ENCODE measurements around the gene WWC2. TPM values are rescaled to one million over a fixed set of nuclear protein-coding genes. Genes with fewer than 3 reads are reported as not detected.
A peak's percentile ranks its signal among the peaks of the same experiment; 100 is the strongest.

WWC2 gene
- total RNA-seq, 2 donors from 2014 or later: 5.3 to 6.3 TPM

- ATAC-seq: no peak
Observed at GRCh38 chr4:183223053-183223452, 124.0 kb downstream of the WWC2 start.

DNA sequence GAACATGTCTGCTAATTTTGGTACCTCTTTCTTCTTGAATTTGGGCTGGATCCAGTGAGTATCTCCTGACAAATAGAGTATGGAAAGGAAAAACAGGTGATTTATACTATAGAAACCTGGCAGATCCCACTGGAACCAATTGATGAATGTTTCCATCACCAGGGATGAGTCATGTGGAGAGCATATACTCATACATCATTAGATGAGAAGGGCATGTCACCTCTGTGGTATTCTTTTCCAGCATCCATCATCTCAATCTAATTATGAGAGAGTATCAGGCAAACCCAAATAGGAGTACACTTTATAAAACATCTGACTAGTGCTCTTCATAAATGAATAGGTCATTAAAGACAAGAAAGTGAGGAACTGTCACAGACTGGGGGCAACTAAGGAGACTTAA is 130.3 kb downstream of the WWC2 start:
- no peak for DNase-seq
- intact Hi-C loops (cut with DNase I, micrococcal nuclease): no loop called here
- no peak for ATAC-seq

More at GRCh38 chr4:183223053-183223452, 124.0 kb downstream of the WWC2 start:
- DNase-seq: no peak
- intact Hi-C loops (cut with DNase I, micrococcal nuclease): no loop called here

GRCh38 chr4:183240581-183241321 is 141.7 kb downstream of the WWC2 start:
- ATAC-seq (peak; percentile 60), DNase-seq (no peak)
- intact Hi-C loops (cut with DNase I, micrococcal nuclease): no loop called here

- ATAC-seq (no peak), DNase-seq (no peak)
- intact Hi-C loops (cut with DNase I, micrococcal nuclease): no loop called here
Observed at GRCh38 chr4:183241322-183241640, 142.2 kb downstream of the WWC2 start.

DNA sequence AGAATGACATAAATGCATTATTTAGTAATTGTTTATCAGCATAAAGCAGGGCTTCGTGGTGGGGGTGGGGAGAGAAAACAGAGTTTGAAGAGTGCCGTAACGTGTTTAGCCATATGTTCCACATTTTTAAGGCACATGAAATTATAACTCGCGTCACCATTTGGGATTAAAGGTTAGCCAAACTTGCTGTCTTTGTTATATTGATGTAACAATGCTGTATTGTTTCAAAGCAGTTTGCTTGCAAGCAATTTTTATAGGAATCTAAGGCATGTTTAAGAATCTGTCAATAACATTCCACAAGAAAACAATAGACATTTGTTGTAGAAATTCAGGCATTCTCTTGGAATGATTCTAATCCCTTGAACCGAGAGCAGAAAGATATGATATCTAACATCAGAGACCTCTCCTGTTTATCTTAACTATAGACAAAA is 142.7 kb downstream of the WWC2 start:
- no peak for DNase-seq
- ATAC-seq: no peak
- intact Hi-C loops (cut with DNase I, micrococcal nuclease): no loop called here

DNA sequence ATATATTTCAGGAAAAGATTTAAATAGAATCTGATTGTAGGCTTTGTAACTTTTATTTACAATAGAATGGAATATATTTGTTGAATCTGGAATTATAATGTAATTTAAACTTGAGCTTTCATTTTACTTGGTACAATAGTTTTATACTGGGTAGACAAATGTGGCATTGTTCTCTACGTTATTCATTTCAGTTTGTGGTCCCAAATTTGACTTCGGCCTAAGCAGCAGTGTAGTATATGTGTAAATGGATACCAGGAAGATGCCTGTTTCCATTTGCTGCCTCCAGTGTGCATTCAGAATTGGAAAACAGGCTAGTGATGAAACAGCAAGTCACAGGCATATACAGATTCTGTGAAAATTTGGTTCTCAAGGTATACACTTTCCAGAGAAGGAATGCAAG is 143.2 kb downstream of the WWC2 start:
- no peak for DNase-seq
- intact Hi-C loops (cut with DNase I, micrococcal nuclease): no loop called here
- no peak for ATAC-seq

DNA sequence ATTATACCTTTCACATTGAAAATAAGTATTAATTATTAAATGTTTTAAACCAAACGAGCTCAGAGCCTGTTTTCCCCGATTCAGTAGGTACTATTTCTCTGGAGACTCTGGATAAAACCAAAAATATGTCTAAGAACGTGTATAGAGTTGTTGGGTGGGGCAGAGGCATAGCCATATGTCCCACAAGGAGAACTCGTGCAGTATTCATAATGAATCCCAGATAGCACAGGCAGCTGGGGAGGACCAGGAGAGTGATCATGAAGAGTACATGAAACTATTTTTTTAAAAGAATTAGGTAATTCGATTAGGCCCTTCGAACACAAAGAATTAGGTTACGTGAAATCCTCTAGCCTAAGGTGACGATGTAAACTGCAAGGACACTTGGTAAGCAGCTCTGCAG is 145.0 kb downstream of the WWC2 start:
- intact Hi-C loops (cut with DNase I, micrococcal nuclease): no loop called here
- DNase-seq (no peak), ATAC-seq (no peak)

GRCh38 chr4:183244506-183244905 is 145.4 kb downstream of the WWC2 start:
- intact Hi-C loops (cut with DNase I, micrococcal nuclease): no loop called here
- DNase-seq (no peak), ATAC-seq (no peak)

- no peak for ATAC-seq
- intact Hi-C loops (cut with DNase I, micrococcal nuclease): no loop called here
Observed at GRCh38 chr4:183248201-183248600, 149.1 kb downstream of the WWC2 start.

DNA sequence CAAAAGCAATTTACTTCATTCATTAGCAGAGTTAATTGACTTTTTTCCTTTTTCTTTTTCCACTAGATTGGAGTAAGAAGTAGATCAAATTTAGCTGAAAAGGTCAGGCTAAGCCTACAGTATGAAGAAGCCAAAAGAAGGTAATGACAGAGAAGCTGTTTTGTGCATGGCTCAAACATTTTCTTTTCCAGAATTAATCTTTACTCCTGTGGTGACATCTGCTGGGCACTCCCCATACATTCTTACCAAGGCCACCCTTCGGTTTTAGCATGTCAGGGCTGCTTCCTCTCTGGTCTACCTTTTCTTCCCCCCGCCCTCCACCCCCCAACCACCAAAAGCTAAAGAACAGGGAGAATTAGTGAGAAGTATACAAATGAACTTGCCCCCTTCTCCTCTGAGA is 150.8 kb downstream of the WWC2 start:
- intact Hi-C loops (cut with DNase I, micrococcal nuclease): loop anchor here in 1 of 2 donors (10.0 kb wide), 2 partner anchors 175 to 315 kb away; no protein-coding TSS in a partner anchor
- DNase-seq: no peak

More at GRCh38 chr4:183248201-183248600, 149.1 kb downstream of the WWC2 start:
- DNase-seq: no peak

GRCh38 chr4:183250831-183251230 is 151.8 kb downstream of the WWC2 start:
- intact Hi-C loops (cut with DNase I, micrococcal nuclease): loop anchor here in 1 of 2 donors (10.0 kb wide), 2 partner anchors 176 to 316 kb away; no protein-coding TSS in a partner anchor
- ATAC-seq: no peak
- no peak for DNase-seq

More for the DNA sequence above, 150.8 kb downstream of the WWC2 start:
- peak; percentile 69 for ATAC-seq

DNA sequence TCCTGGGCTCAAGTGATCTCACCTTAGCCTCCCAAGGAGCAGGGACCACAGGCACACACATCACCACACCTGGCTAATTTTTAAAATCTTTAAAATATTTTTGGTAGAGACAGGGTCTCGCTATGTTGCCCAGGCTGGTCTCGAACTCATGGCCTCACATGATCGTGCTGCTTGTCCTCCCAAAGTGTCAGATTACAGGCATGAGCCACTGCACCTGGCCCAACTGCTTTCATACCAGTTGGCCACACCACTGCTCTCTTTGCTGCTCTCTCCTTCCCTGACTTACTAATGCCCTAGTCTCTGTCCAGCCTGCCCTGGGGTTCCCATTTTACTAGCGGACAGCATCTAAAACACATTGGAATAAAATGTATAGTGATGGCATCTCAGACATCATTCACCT is 153.9 kb downstream of the WWC2 start:
- ATAC-seq: no peak
- DNase-seq: no peak
- intact Hi-C loops (cut with DNase I, micrococcal nuclease): loop anchor here in 1 of 2 donors (10.0 kb wide), 2 partner anchors 178 to 318 kb away; no protein-coding TSS in a partner anchor

DNA sequence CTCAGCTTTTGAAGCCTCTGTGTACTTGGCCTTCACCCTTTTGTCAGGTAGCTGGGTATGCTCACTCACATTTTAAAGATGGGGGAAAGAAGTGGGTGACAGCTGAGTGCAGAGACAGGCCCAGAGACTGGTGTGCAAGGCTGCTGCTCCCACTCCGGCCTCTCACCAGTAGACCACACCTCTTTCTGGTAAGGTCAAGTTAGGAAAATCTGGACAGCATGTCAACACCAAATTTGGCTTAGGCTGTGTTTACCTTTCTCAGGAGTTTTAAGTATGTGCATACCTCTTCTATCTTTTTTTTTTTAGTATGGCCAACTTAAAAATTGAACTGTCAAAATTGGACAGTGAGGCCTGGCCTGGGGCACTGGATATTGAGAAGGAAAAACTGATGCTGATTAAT is 154.4 kb downstream of the WWC2 start:
- intact Hi-C loops (cut with DNase I, micrococcal nuclease): loop anchor here in 1 of 2 donors (10.0 kb wide), 2 partner anchors 179 to 319 kb away; no protein-coding TSS in a partner anchor
- no peak for ATAC-seq

GRCh38 chr4:183254162-183254561 is 155.1 kb downstream of the WWC2 start:
- intact Hi-C loops (cut with DNase I, micrococcal nuclease): loop anchor here in 1 of 2 donors (10.0 kb wide), 2 partner anchors 179 to 319 kb away; no protein-coding TSS in a partner anchor
- no peak for DNase-seq
- ATAC-seq: peak; percentile 71

More for the DNA sequence above, 154.4 kb downstream of the WWC2 start:
- no peak for DNase-seq

DNA sequence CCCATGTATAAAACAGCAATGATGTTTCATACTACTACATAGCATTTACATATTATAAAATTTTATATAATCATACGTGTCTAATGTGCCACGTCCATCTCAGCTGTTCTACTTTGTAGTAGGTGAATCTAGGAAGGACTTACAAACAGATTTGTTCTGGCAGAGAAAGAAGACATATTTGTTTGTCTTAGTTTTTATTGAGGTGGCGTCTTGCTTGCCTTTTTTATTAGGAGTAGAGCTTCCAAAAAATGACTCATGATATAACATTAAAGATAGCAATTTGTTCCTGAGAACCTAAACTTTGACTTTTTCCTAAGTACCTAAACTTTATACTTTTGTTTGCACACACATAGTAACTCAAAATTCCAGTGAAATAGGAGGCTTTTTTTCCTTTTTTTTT is 156.4 kb downstream of the WWC2 start:
- ATAC-seq (no peak), DNase-seq (no peak)
- intact Hi-C loops (cut with DNase I, micrococcal nuclease): loop anchor here (5.0 to 10.0 kb wide), 3 partner anchors 181 to 321 kb away; no protein-coding TSS in a partner anchor

- ATAC-seq (no peak), DNase-seq (no peak)
Observed at GRCh38 chr4:183256343-183256742, 157.3 kb downstream of the WWC2 start.

DNA sequence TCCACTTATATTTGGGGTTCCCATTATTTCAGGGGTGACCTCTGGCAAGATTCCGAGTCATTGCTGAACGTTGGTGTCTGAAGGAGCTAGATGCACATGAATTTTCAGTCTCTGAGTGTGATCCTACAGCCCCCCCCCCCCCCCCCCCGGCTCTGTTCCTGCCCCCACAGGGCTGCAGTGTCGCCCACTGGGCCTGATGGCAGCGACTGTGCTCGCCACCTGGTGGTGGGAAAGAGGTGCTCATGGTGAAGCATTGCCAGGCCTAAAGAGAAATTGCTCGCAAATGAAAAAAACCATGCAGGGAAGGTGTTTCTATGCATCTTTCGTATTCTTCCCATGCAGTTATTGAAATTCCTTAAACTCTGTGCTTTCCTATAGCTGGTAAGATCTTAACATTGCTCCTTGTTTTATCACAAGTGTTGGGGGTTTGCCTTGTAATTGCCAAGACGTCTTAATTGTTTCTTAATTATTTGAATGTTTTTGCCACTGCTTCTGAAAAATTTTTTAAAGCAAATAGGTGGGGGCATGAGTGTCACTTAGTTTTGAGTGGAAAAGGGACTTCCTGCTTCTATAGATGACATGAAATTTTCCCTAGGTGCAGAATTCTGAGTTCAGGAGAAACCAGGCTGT is 157.8 kb downstream of the WWC2 start:
- intact Hi-C loops (cut with DNase I, micrococcal nuclease): loop anchor here (5.0 to 10.0 kb wide), 3 partner anchors 182 to 322 kb away; no protein-coding TSS in a partner anchor
- DNase-seq: peak; percentile 41 to 66
- ATAC-seq: peak; percentile 35

More at GRCh38 chr4:183256343-183256742, 157.3 kb downstream of the WWC2 start:
- intact Hi-C loops (cut with DNase I, micrococcal nuclease): loop anchor here (5.0 to 10.0 kb wide), 3 partner anchors 182 to 322 kb away; no protein-coding TSS in a partner anchor

DNA sequence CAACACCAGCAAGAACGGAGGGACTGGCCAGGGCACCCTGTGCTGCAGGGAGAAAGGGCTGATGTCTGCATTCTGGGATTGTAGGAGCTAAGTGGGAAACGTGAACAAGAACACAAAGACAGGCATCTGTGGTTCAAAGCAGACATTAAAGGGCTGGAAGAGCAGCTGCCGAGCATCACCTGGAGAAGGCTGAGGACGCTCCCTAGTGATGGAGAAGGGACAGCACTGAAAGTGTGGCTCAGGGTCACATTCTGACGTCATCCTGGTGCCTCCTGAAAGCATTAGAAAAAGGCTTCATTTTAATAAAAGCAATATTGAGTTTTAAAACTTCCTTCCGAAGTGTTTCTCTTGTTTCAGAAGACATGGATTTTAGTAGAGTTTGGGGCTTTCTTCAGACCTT is 158.8 kb downstream of the WWC2 start:
- no peak for ATAC-seq
- intact Hi-C loops (cut with DNase I, micrococcal nuclease): loop anchor here (5.0 to 10.0 kb wide), 3 partner anchors 183 to 323 kb away; no protein-coding TSS in a partner anchor

GRCh38 chr4:183260491-183261151 is 161.6 kb downstream of the WWC2 start:
- ATAC-seq (peak; percentile 90), DNase-seq (peak in 1 of 2 donors; percentile 63)
- intact Hi-C loops (cut with DNase I, micrococcal nuclease): loop anchor here in 1 of 2 donors (5.0 kb wide), 1 partner anchor 323 kb away; no protein-coding TSS in a partner anchor

More for the DNA sequence above, 158.8 kb downstream of the WWC2 start:
- DNase-seq: no peak
